ENCODE results near the gene RNF217. TPM values are rescaled to one million over a fixed set of nuclear protein-coding genes. Genes with fewer than 3 reads are reported as not detected.
"Not testable (repeated sequence)": the region's sequence is repeated elsewhere in the genome, so short reads cannot be mapped to it uniquely, and the experiment has no call there.

The RNF217 gene
- total and polyA plus RNA-seq, 2 donors from 2014 or later = 3.1 to 18.7 TPM

GRCh38 chr6:125124049-125124669 is 161.9 kb downstream of the RNF217 start:
- intact Hi-C loops (cut with DNase I) = no loop called here
- Histone ChIP-seq H3K27me3 (ENCODE audit: control insufficient read depth, insufficient read depth, low read length) (no peaks in the 10 kb centered on the region), H3K9me3 (ENCODE audit: control insufficient read depth in 2 of 3, insufficient read depth in 1 of 3, low read length in 3 of 3) (no peaks in the 10 kb centered on the region), H3K36me3 (ENCODE audit: control insufficient read depth in 2 of 3, insufficient read depth in 3 of 3, low read length in 3 of 3) (no peaks in the 10 kb centered on the region), H3K9ac (ENCODE audit: low read length in 3 of 3) (no peak overlapping the region), H3K27ac (ENCODE audit: low read depth in 2 of 2, low read length in 2 of 2) (no peak overlapping the region), H3K4me3 (ENCODE audit: low read length in 3 of 3) (no peak overlapping the region), H3K4me1 (ENCODE audit: control insufficient read depth in 2 of 3, insufficient read depth in 2 of 3, low read depth in 1 of 3, low read length in 3 of 3) (no peaks in the 10 kb centered on the region)
- FAIRE-seq = no peak
- TF ChIP-seq, protein P1, sequence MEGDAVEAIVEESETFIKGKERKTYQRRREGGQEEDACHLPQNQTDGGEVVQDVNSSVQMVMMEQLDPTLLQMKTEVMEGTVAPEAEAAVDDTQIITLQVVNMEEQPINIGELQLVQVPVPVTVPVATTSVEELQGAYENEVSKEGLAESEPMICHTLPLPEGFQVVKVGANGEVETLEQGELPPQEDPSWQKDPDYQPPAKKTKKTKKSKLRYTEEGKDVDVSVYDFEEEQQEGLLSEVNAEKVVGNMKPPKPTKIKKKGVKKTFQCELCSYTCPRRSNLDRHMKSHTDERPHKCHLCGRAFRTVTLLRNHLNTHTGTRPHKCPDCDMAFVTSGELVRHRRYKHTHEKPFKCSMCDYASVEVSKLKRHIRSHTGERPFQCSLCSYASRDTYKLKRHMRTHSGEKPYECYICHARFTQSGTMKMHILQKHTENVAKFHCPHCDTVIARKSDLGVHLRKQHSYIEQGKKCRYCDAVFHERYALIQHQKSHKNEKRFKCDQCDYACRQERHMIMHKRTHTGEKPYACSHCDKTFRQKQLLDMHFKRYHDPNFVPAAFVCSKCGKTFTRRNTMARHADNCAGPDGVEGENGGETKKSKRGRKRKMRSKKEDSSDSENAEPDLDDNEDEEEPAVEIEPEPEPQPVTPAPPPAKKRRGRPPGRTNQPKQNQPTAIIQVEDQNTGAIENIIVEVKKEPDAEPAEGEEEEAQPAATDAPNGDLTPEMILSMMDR (IDR thresholded peaks at IDR 0.05; ENCODE audit: borderline replicate concordance, extremely low read depth, insufficient read depth) = no peak
- DNase-seq = no peak

- DNase-seq; H3K4me1 ChIP-seq (ENCODE audit: control insufficient read depth in 2 of 3, insufficient read depth in 2 of 3, low read depth in 1 of 3, low read length in 3 of 3); H3K27ac ChIP-seq (ENCODE audit: low read depth in 2 of 2, low read length in 2 of 2); intact Hi-C loops (cut with DNase I); H3K9ac ChIP-seq (ENCODE audit: low read length in 3 of 3); H3K4me3 ChIP-seq (ENCODE audit: low read length in 3 of 3); H3K36me3 ChIP-seq (ENCODE audit: control insufficient read depth in 2 of 3, insufficient read depth in 3 of 3, low read length in 3 of 3); H3K27me3 ChIP-seq (ENCODE audit: control insufficient read depth, insufficient read depth, low read length); H3K9me3 ChIP-seq (ENCODE audit: control insufficient read depth in 2 of 3, insufficient read depth in 1 of 3, low read length in 3 of 3); FAIRE-seq: not testable (repeated sequence)
These were observed 163.6 kb downstream of the RNF217 start for GRCh38 chr6:125125856-125126255.

GRCh38 chr6:125129354-125129753 is 167.1 kb downstream of the RNF217 start:
- no peak for DNase-seq
- intact Hi-C loops (cut with DNase I) = no loop called here
- H3K27me3 ChIP-seq (ENCODE audit: control insufficient read depth, insufficient read depth, low read length) = no peaks in the 10 kb centered on the region
- H3K4me3 ChIP-seq (ENCODE audit: low read length in 3 of 3) = no peak overlapping the region
- no peak overlapping the region for H3K9ac ChIP-seq (ENCODE audit: low read length in 3 of 3)
- H3K4me1 ChIP-seq (ENCODE audit: control insufficient read depth in 2 of 3, insufficient read depth in 2 of 3, low read depth in 1 of 3, low read length in 3 of 3) = no peaks in the 10 kb centered on the region
- H3K9me3 ChIP-seq (ENCODE audit: control insufficient read depth in 2 of 3, insufficient read depth in 1 of 3, low read length in 3 of 3) = no peaks in the 10 kb centered on the region
- no peak overlapping the region for H3K27ac ChIP-seq (ENCODE audit: low read depth in 2 of 2, low read length in 2 of 2)
- H3K36me3 ChIP-seq (ENCODE audit: control insufficient read depth in 2 of 3, insufficient read depth in 3 of 3, low read length in 3 of 3) = no peaks in the 10 kb centered on the region
- TF ChIP-seq, protein P1 (IDR thresholded peaks at IDR 0.05; ENCODE audit: borderline replicate concordance, extremely low read depth, insufficient read depth) = no peak
- FAIRE-seq = no peak

DNA sequence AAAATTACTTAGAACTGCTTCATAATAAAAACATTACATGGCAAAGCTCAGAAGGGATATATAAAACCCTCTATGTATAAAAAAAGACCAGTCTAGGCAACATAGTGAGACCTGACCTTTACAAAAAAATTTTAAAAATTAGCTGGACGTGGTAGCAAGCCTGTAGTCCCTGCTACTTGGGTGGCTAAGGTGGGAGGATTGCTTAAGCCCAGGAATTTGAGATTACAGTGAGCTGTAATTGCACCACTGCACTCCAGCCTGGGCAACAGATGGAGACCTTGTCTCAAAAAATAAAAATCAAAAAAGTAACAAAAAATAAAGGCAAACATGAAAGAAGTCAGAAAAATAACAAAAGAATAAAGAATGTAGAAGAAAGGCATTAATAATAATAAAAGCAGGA is 169.8 kb downstream of the RNF217 start:
- Histone ChIP-seq H3K4me3 (ENCODE audit: low read length in 3 of 3) (no peak overlapping the region), H3K36me3 (ENCODE audit: control insufficient read depth in 2 of 3, insufficient read depth in 3 of 3, low read length in 3 of 3) (no peaks in the 10 kb centered on the region), H3K4me1 (ENCODE audit: control insufficient read depth in 2 of 3, insufficient read depth in 2 of 3, low read depth in 1 of 3, low read length in 3 of 3) (no peaks in the 10 kb centered on the region), H3K9ac (ENCODE audit: low read length in 3 of 3) (no peak overlapping the region), H3K27me3 (ENCODE audit: control insufficient read depth, insufficient read depth, low read length) (no peaks in the 10 kb centered on the region), H3K9me3 (ENCODE audit: control insufficient read depth in 2 of 3, insufficient read depth in 1 of 3, low read length in 3 of 3) (no peaks in the 10 kb centered on the region), H3K27ac (ENCODE audit: low read depth in 2 of 2, low read length in 2 of 2) (no peak overlapping the region)
- TF ChIP-seq, protein P1 (IDR thresholded peaks at IDR 0.05; ENCODE audit: borderline replicate concordance, extremely low read depth, insufficient read depth) = no peak
- DNase-seq (no peak), FAIRE-seq (no peak)
- intact Hi-C loops (cut with DNase I) = no loop called here

Data from kidney (tissue), 14 donors.